Stimulated activated CD8-positive, alpha-beta memory T cell treated with anti-CD3 and anti-CD28 coated beads, Interleukin-15, amount 100 ng/mL, for 1 hour (primary cell): ENCODE data around the gene MAP3K5.
"Not testable (repeated sequence)": the region's sequence is repeated elsewhere in the genome, so short reads cannot be mapped to it uniquely, and the experiment has no call there.

ENCODE experiments used
- DNase-seq: peaks from one replicate; pipeline ENCODE4 v3.0.0-alpha.2; 2020; ENCODE audit warnings: low read depth

MAP3K5 gene

GRCh38 chr6:136607932-136608772, 184.1 kb downstream of the MAP3K5 start:
- DNase-seq: peak; percentile 65

- no peak for DNase-seq
Observed at GRCh38 chr6:136607204-136607931, 184.9 kb downstream of the MAP3K5 start.

- DNase-seq: no peak
Observed at GRCh38 chr6:136604928-136605510, 187.3 kb downstream of the MAP3K5 start.

GRCh38 chr6:136604328-136604825, 187.9 kb downstream of the MAP3K5 start:
- no peak for DNase-seq

GRCh38 chr6:136600818-136601217, 191.5 kb downstream of the MAP3K5 start:
- DNase-seq: no peak

GRCh38 chr6:136599329-136600011, 192.8 kb downstream of the MAP3K5 start:
- DNase-seq: no peak

- DNase-seq: no peak
Observed at GRCh38 chr6:136598048-136598447, 194.2 kb downstream of the MAP3K5 start.

- no peak for DNase-seq
Observed at GRCh38 chr6:136594671-136595070, 197.6 kb downstream of the MAP3K5 start.

- peak; percentile 4 for DNase-seq
Observed at GRCh38 chr6:136593748-136594490, 198.4 kb downstream of the MAP3K5 start.

- DNase-seq: no peak
Observed at GRCh38 chr6:136592930-136593673, 199.2 kb downstream of the MAP3K5 start.

- DNase-seq: no peak
Observed at GRCh38 chr6:136591617-136592016, 200.7 kb downstream of the MAP3K5 start.

- DNase-seq: not testable (repeated sequence)
Observed at GRCh38 chr6:136590846-136591245, 201.4 kb downstream of the MAP3K5 start.

GRCh38 chr6:136587527-136587926, 204.8 kb downstream of the MAP3K5 start:
- DNase-seq: no peak

- no peak for DNase-seq
Observed at GRCh38 chr6:136586295-136586694, 206.0 kb downstream of the MAP3K5 start.

- DNase-seq: not testable (repeated sequence)
Observed at GRCh38 chr6:136585523-136585922, 206.8 kb downstream of the MAP3K5 start.

GRCh38 chr6:136584290-136584689, 208.0 kb downstream of the MAP3K5 start:
- DNase-seq: not testable (repeated sequence)

- no peak for DNase-seq
Observed at GRCh38 chr6:136582711-136583471, 209.4 kb downstream of the MAP3K5 start.

- no peak for DNase-seq
Observed at GRCh38 chr6:136579800-136580199, 212.5 kb downstream of the MAP3K5 start.

- no peak for DNase-seq
Observed at GRCh38 chr6:136576821-136577220, 215.5 kb downstream of the MAP3K5 start.

- no peak for DNase-seq
Observed at GRCh38 chr6:136571496-136571895, 220.8 kb downstream of the MAP3K5 start.
